Measurements from ENCODE around the gene NUDT8.
"Not testable (repeated sequence)": the region's sequence is repeated elsewhere in the genome, so short reads cannot be mapped to it uniquely, and the experiment has no call there.

Gene NUDT8

DNA sequence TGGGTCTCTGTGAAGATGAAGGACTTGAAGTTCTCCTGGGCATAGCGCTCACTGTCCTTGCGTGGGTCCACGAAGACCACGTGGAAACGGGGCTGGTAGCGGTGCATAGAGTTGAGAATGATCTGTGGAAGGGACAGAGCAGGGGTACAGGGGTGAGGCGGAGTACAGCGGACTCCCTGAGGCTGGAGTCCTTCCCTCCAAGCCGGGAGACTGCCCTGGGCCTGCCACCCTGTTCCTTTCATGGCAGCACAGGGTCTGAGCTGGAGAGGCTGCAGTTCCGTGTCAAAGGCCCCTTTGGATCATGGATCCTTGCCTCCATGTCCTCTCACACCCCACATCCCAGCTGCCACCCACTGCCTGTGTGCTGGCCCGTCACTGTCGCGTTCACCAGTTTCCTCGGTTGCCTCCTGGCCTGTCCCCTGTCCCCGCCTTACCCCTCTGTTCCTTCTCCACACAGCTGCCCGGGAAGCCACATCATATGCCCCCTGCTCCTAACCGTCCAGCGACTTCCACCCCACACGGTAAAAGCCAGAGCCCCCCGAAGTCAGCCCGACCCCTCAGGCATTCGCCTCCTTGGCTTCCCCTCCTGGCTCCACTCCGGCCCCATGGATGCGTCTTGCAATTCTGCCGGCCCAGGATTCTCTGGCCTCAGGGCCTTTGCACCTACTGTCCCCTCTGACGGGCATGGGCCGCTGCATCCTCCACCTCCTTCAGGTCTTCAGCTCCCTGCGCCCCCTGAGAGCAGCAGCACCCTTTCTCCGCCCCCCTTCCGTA is 3.4 kb upstream of the NUDT8 start:
- intact Hi-C loops (cut with DNase I): no loop called here
- DNase-seq: peak in 6 of 42 donors; percentile 2 to 26 (median 16)

- intact Hi-C loops (cut with DNase I): no loop called here
- peak in 5 of 42 donors; percentile 2 to 25 (median 12) for DNase-seq
These were observed 2.6 kb upstream of the NUDT8 start for GRCh38 chr11:67632175-67632981.

- intact Hi-C loops (cut with DNase I): no loop called here
These were observed 2.1 kb upstream of the NUDT8 start for GRCh38 chr11:67631853-67632174.

DNA sequence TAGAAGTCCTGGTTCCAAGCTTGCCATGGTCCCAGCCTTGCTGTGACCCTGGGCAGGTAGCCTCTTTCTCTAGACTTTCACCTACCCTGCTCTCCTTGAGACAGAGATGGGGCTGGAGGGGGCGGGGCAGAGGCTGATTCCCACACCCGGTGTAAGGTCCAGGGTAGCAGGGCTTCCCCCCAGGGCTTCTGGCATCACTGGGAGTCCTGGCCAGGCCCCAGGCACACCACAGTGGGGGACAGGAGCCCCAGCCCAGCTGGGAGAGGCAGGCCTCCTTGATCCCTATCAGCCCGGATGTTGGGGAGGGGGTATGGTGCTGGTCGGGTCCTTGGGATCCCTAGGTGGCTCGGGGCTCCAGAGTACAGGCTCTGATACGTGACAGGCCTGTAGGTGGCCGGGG is 1.7 kb upstream of the NUDT8 start:
- DNase-seq: peak in 3 of 42 donors; percentile 6 to 31 (median 11)
- intact Hi-C loops (cut with DNase I): no loop called here

More at GRCh38 chr11:67631853-67632174, 2.1 kb upstream of the NUDT8 start:
- peak in 1 of 42 donors; percentile 13 for DNase-seq

DNA sequence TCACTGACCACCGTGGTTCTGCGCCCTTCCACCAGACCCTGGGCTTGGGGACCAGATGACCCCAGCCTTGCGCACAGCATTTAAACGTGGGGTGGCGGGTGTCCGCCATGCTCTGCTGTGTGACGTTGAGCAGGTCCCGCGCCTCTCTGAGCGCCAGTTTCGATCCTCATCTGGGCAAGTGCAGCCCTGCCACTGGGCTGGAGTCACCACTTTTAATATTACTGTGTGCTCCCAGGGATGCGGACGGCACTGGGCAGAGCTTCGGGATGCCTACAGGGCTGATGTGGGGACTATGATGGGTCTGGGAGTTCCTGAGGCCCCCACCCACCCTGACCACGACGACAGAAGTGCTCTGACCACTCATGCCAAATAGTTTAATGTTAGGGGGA is 1.2 kb upstream of the NUDT8 start:
- peak in 1 of 42 donors; percentile 6 for DNase-seq
- intact Hi-C loops (cut with DNase I): no loop called here

GRCh38 chr11:67630228-67630942 is 648 bp upstream of the NUDT8 start:
- intact Hi-C loops (cut with DNase I): no loop called here
- peak; percentile 89 to 99 (median 96) for DNase-seq

GRCh38 chr11:67628710-67629385 is 889 bp downstream of the NUDT8 start:
- intact Hi-C loops (cut with DNase I): no loop called here
- DNase-seq: peak in 1 of 42 donors; percentile 9

DNA sequence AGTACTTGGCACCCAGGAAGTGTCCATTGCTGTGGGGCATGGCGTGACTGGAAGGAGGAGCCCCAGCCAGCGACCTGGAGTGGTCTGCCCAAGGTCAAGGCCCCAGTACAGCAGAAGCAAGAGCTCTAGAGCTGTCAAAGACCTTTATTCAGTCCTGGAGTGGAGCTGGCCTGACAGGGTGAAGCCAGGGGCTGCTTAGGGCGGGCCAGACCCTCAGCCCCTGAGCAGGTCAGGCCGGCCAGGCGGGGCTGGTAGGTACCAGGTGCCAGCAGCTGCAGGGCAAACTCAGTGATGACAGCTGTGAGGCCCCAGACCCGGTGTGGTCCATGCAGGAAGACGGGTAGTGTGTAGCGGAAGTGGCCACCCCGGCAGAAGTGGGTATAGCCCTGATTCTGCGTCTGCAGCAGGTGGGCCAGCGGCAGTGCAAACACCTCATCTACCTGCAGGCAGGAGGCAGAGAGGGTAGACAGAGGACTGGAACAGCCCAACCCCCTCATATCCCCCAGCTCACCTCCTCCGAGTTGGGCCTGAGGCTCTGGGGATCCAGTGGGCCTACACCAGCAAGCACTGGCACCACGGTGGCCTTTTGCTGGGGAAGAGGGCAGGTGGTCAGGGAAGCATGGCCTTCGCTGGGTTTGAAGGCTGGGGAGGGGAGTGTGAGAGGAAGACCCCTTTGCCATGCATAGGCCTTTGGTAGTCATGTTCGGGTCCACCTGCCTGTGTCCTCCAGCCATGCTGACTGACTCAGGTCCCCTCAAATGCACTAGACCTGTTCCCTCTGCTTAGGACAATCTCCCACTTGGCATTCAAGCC is 1.7 kb downstream of the NUDT8 start:
- intact Hi-C loops (cut with DNase I): no loop called here
- DNase-seq: peak in 2 of 42 donors; percentile 2 to 3

DNA sequence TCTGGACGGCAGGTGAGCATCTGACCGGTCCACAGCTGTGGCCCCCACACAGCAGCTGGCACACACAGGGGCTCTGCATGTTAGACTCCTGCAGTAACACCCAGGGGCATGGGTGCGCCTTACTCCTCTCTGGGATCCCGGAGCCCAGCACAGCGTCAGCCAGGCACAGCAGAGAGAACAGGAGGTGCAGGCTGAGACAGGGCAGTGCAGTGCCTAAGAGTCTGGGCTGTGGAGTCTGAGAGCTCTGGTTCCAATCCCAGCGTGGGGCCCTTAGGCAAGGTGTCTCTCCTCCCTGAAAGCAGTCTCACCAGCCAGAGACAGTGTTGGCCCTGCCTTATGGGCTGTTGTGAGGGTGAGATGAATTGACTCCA is 2.3 kb downstream of the NUDT8 start:
- peak in 2 of 42 donors; percentile 4 to 6 for DNase-seq

DNA sequence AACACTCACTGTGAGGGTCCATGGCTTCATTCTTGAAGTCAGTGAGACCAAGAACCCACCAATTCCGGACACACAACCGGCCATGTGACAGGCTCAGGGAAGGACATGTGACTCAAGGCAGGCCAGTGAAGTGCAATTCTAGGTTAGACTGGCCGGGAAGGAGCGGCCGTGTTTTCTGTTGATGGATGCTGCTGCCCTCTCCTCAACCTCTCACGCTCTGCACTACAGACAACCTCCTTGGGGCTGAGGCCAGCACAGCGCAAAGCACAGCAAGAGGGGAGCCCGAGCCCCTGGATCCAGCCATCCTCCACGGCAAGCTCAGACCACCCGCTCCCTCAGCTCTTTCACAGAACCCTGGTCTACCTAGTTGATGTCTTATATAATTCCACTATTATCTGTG is 2.8 kb downstream of the NUDT8 start:
- intact Hi-C loops (cut with DNase I): no loop called here
- peak in 1 of 42 donors; percentile 2 for DNase-seq

More for the DNA sequence above, 2.3 kb downstream of the NUDT8 start:
- intact Hi-C loops (cut with DNase I): no loop called here

DNA sequence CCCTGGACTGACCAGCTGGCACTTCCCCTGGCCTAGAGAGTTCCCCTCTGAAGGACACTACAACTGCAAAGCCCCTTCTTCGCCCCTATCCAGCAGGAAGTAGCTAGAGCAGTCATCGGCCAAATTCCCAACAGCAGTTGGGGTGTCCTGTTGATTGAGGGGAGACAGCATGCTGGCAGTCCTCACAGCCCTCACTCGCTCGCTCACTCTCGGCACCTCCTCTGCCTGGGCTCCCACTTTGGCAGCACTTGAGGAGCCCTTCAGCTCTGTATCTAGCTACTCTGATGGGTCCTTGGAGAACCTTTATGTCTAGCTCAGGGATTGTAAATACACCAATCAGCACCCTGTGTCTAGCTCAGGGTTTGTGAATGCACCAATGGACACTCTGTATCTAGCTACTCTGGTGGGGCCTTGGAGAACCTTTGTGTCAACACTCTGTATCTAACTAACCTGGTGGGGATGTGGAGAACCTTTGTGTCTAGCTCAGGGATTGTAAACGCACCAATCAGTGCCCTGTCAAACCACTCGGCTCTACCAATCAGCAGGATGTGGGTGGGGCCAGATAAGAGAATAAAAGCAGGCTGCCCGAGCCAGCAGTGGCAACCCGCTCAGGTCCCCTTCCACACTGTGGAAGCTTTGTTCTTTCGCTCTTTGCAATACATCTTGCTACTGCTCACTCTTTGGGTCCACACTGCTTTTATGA is 3.5 kb downstream of the NUDT8 start:
- intact Hi-C loops (cut with DNase I); DNase-seq: not testable (repeated sequence)

DNA sequence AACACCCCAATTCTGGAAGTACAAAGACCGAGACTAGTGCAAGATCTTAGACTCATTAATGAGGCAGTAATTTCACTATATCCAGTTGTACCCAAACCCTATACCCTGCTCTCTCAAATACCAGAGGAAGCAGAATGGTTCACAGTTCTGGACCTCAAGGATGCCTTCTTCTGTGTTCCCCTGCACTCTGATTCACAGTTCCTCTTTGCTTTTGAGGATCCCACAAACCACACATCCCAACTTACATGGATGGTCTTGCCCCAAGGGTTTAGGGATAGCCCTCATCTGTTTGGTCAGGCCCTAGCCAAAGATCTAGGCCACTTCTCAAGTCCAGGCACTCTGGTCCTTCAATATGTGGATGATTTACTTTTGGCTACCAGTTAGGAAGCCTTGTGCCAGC is 5.9 kb downstream of the NUDT8 start:
- DNase-seq; intact Hi-C loops (cut with DNase I): not testable (repeated sequence)

- intact Hi-C loops (cut with DNase I): not testable (repeated sequence)
These were observed 6.8 kb downstream of the NUDT8 start for GRCh38 chr11:67622905-67623304.

GRCh38 chr11:67621928-67622327 is 7.8 kb downstream of the NUDT8 start:
- intact Hi-C loops (cut with DNase I); DNase-seq: not testable (repeated sequence)

More at GRCh38 chr11:67622905-67623304, 6.8 kb downstream of the NUDT8 start:
- DNase-seq: not testable (repeated sequence)

DNA sequence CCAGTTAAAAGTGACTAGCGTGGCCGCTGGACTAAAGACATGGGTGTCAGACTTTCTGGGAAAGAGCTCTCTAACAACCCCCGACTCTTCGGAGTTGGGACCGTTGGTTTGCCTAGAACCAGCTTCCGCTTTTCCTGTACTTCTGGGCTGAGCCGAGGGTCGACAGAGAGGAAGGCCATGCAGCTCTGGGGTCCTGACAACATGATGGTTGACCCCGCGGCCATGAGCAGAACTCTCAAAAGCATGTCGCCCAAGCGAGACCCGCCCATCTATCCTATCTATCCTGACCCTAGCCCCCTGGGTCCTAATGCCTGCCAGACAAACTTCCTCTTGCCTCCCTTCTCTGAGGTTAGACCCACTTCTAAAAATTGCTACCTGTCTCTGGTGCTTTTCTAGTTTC is 9.1 kb downstream of the NUDT8 start:
- DNase-seq: peak in 1 of 42 donors; percentile 0
- intact Hi-C loops (cut with DNase I): not testable (repeated sequence)

GRCh38 chr11:67619683-67620618 is 9.8 kb downstream of the NUDT8 start:
- DNase-seq; intact Hi-C loops (cut with DNase I): not testable (repeated sequence)
